Measurements from ENCODE around the gene FSIP1.

FSIP1 gene

DNA sequence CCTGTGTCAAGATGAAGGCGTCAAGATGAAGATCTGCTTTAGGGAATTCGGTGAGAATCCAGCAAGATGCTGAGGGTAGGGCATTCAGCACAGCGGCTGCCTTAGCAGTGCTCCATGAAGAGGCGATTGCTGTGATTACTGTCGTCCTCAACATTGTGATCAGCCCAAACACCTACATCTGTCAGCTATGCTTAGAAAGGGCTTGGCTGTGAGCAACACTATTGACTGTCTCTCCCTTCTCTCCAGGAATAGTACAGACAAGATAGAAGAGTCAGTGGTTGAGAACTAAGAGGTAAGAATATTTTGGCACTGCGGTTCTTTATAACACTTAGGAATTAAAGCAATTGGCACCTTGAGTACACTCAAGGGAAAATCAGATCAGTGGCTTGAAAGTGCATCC, 110.5 kb downstream of the FSIP1 start:
- no peak for DNase-seq

DNA sequence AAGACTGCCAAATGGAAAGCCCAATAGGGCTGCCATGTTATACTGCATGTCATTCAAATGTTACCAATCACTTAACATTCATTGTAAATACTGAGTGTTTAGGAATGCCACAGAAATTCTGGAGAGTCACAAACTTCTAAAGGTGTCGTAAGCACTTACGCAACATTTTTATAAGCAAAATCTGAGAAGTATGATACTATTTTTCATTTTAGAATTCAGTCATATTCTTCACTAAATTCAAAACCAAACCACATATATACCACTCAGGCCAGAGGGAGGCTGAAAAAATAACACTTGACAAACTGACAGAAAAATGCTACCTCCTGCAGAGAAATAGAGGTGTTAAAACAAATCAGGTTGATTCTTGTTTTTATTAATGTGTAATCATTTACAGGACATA, 112.0 kb downstream of the FSIP1 start:
- DNase-seq = no peak

DNA sequence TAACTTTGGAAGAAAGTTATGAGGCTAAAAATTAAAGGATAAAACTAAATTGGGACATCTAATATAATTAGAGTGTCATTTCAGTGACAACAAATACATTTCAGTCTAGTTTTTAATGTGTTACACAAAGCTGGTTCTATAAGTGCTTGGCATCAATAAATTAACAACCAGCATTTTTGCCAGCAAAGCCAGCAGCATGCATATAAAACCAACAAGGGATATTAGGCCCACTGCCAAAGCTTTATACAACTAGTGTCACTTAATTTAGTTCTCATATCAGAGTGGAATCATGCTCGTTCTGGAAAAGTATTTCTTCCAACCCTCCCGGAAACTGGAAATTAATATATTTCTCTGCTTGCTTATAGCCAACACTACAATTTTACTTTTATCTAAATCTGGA, 113.0 kb downstream of the FSIP1 start:
- no peak for DNase-seq

DNA sequence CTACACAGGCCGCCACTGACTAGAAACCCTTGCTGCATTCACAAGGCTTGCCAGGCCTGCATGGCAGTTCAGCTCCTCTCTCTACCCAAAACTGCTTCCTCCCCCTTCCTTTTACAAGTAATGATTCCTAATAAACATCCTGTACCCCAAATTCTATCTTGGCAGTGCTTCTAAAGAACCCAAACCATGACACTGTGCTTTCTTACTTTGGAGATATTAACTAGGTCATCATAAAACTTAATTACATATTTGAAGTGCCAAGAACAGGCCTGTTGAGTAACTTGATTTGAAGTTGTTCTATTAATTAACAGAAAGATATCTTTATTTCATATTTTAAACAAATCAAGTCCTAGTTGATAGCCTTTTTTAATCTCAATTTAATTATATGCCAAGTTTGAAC, 113.4 kb downstream of the FSIP1 start:
- DNase-seq = no peak

DNA sequence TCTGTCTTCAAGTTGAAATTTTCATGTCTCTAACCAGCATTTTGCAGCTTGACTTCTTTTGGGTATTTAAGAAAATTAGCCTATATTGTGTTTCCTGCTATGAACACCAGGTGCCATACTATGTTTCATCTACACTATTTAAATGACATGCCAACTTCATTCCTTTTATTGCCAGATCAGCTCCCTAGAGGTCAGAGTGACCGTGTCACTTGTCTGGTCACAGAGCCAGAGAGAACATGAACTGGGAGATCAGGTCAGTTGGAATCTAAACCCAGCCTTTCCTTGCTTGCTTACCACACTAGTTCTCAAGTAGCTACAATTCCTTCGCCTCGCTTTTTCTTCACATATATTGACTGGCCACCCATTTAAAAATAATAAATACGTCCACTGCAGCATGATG, 114.2 kb downstream of the FSIP1 start:
- DNase-seq = no peak

DNA sequence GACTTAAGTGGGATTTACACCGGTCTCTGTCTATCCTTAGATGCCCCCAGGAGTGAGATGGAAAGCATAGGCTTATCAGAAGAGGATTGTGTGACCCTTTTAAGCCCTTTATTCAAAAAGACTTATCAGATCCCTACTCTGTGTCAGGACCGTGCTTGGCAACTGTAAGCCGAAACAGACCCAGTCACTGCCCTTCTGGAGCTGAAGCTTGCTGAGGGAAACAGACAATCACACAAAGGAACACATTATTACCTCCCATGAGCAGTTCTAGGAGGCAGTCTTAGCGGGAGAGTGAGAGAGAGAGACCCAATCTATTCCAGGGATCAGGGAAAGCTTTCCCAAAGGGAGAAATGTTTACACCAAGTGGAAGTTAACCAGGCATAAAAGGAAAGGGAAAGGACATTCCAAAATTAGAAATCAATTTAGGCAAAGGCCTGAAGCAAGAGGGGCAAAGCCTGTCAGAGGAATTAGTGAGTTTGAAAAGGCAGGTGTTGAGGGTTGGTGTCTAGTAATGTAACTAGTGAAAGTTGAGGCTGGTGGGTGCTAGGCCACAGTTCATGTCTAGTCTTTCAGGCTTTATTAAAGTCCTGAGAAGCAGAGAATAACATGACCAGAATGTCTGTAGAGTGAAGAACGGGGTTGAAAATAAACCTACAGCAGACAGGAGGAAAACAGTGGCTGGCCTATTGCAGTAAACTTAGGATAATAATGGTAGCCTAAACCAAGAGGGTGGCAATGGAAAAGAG, 115.1 kb downstream of the FSIP1 start:
- DNase-seq = no peak

DNA sequence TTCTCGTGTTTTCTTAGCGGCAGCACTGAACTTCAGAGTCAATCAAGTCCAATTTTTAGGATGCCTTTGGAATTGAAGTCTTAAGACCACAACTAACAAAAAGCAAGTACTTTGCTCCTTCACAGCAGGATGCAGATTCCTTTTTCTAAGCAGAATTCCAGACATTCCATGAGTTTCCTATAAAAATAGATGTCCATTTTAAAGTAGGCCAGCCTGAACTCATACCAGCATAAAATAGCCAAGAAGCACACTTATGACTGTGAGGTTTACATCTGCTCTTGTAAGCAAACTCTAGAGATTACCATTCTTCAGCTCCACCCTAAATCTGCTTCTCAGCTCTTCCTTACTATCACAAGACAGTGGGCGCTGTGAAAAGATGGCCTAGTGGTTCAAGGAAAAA, 116.0 kb downstream of the FSIP1 start:
- DNase-seq = no peak

DNA sequence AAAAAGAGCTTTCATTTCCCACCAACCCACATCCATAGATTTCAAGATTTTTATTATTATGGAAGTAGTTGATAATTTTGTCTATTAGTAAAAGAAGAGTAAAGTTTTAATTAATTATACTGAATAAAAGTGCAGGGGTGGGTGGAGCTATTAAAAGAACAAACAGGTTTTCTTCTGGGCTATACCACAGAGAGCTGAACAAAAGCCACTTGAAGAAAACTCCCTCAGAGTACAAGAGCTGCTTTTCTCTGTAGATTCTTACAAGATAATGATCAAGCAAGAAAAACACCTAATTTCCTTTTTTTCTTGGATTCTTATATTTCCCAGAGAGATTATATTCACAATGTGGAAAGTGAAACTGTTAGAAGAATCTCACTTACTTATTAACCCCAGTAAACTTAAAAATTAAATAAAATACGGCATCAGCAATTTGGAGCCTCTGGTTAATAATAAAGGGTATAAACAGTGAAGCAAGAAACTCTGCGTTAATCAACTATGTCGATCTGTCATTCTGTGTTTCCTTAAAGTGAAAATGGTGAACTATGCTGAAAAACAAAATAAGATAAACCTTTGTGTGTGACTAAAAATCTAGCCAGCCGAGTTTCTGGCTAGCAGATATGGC, 116.9 kb downstream of the FSIP1 start:
- DNase-seq = no peak

DNA sequence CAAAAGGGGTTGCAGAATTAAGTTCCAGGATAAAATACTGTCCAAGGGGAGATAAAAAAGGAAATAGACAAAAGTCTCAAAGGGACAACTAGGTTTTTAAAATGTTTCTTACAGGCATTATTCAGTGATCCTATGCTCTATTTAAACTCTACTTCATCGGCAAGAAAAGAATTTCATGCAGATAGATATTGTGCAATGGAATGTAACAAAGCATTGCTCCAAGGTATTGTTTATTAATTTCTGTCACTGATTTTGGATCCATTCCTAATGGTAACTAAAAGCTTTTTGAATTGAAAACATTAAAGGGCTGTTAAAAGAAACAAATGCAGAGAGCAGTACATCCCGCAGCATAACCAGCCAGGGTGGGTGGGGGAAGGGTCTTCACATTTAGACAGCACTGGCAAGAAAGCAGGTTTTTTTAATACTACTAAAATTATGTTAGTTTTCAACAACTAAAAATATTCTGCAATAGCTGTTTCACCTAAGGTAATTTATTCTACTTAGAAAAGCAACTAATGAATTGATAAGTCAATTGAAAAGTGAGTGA, 118.9 kb downstream of the FSIP1 start:
- DNase-seq = no peak

DNA sequence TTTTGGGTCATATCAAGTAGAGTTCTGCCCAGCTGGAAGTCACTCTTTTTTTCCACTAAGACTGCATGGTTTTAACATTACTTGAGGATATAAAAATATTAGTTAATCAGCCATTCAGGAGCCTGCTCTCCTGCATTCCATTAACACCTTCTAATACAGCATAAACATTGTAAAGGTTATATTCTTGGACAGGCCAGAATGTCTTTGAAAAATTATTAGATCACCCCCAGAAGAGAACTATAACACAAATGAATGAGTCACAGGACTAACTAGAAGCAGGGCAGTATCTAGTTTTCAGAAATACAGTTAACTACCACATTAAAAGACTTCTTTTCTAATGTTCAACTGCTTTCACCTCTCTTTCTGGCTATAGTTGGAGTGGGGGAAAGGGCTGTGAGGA, 120.9 kb downstream of the FSIP1 start:
- DNase-seq = no peak

DNA sequence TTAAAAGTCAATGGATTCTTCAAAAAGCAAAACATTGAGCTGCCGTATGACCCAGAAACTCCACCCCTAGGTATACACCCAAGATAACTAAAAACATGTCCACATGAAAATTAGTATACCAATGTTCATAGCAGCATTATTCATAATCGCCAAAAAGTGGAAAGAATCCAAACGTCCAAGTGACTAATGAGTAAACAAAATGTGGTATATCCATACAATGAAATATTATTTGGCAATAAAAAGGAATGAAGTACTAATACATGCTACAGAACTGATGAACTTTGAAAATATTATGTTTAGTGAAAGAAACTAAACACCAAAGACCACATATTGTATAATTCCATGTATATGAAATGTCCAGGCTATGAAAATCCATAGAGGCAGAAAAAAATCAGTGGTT, 123.9 kb downstream of the FSIP1 start:
- no peak for DNase-seq

DNA sequence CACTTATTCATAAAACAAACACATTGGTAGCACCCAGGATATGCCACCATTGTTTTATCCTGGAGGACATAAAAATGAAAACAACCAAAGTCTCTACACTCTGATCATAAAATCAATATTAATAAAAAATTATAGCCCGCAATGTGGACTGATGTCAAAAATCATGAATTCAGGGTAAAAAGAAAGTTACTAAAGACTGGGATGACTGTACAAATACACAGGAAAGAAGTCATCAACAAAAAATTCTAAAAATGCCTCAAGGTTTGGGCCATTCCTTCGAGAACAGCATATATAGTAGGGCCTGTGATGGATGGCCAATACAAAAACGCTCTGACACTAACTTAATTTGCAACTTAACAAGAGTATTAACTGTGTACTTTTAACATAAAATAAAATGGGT, 125.0 kb downstream of the FSIP1 start:
- DNase-seq = no peak

DNA sequence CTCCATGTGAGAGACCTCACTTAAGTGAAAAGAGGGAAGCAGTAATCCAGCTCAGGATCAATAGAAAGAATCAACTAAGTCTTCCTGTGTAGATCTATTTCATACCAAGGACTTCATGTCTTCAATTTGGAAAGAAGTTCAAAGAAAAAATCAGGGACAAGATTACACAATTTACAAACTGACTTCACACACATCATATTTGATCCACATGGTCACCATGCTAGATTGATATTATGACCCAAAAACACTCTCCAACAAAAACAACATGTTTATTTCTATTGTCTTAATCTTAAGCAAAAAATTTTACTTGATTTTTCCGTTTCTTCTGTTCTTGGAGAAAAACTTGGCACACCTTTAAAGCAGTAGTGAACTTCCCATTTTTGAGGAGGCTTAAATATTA, 125.5 kb downstream of the FSIP1 start:
- no peak for DNase-seq

DNA sequence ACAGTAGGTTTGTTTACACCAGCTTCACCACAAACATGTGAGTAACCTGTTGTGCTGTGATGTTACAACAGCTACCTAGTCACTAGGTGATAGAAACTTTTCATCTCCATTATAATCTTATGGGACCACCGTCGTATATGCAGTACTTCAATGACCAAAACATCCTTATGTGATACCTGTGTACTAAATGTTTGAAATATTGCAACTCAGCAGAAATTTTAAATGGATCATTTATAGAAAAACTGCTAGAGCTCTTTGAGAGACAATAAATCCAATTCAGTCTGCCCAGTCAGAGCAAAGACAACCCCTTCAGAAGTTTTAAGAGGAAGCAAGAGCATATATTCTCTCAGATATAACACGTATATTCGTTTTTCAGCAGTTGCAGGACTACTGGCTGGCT, 128.3 kb downstream of the FSIP1 start:
- no peak for DNase-seq

DNA sequence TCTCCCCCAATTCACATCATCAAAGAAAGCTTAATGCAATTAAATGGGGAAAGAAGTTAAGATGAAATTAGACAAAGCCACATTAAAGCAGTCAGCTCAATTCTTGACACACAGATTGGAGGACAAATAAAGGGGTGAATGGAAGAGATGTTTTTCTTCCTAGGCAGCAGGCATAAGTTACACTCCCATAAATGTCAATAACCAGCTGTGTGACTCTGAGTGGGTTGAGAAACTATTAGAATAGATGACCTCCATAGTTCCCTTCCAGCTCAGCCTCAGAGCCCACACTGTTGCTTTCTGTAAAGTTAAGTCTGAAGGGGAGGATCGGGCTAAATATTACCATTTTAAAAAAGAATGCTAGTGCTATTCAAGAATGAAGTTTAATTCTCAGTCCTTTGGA, 130.8 kb downstream of the FSIP1 start:
- DNase-seq = no peak

DNA sequence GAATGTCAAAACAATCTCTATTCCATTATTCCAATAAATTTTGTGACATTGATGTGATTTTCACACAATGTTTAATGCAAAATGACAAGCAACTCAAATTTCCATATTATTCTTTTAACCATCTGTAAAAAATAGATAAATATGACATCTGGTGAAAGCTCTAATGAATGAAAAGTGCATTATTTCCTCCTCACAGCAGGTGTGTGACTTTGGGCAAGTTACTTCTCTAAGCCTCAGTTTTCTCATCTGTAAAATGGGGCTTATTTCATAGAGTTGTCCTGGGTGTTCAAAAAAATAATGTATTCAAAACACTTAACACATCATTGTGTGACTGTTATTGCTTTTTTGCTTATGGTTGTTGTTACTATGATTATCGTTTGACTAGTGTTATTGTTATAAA, 131.3 kb downstream of the FSIP1 start:
- DNase-seq = no peak

DNA sequence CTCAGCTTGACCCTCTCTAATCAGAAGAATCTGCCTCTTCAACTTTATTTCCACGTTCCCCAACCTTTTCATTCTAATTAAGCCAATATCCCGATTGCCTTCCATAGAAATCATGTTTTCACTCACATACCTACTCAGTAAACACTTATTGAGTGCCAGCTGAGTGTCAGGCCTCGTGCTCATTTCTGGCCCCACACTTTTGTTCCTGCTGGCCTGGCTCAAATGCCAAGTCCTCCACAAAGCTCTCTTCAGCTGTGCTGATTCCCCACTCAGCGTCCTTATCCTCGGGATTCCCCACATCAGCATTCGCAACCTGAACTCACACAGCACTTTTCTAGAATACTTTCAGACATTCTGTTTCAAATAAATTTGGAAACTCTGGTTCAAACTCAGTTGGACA, 132.9 kb downstream of the FSIP1 start:
- DNase-seq = no peak

DNA sequence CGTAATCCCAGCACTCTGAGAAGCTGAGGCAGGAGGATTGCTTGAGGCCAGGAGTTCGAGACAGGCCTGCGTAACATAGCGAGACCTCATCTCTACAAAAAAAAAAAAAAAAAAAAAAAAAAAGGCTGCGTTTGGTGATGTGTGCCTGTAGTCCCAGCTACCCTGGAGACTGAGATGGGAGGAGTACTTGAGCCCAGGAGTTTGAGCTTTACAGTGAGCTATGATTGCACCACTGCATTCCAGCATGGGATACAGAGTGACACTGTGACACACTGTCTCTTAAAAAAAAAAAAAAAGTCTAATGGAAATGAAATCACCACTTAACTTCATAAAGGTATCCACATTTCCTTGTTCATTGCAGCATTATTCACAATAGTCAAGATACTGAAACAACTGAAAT, 136.2 kb downstream of the FSIP1 start:
- no peak for DNase-seq

DNA sequence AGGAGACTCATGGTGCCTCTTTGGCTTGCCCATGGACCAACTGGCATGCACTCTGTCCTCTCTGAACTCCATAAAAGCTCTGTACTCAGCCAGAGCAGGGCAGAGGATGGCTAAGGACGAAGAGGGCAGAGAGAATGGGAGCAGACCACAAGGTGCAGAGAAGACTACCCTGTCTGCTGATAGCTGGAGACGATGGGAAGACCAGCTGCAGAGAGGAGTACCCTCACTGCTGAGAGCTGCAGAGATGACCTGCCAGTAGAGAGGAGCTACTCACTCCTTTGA, 136.7 kb downstream of the FSIP1 start:
- no peak for DNase-seq

DNA sequence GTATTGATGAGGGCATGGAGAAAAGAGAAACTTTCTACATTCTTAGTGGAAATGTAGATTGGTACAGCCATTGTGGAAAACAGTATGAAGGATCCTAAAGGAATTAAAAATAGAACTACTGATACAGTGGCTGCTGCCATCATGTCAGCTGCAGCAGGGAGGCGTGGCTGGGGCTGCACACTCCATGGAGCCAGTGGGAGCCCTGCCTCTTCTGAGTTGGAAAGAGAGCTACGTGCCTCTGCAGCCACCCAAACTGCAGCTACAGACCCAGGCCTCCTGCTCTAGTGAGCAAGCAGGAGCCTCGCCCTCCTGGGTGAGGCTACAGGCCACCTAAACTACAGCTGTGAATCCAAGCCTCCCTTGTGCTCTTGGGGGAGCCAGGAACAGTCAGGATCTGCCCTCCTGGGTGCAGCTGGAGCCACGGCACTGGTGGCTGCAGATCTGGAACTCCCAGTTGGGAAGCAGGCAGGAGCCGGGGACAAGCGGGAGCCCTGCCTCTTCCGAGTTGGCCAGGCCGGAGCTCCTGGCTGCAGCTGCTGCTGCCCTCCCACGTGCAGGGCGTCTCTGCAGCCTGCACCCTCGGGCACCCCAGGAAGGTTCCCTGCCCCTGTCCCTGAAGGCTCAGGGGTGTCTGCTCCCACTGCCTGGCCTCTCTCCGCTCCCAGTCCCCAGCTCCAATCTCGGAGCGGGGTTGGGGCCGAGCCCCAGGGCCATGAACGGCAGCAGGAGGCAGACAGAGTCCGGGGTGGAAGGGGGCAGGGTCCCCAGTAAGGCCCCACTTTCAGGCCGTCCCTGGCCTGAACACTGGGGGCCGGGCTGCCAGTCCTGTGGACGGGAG, 137.3 kb downstream of the FSIP1 start:
- no peak for DNase-seq

DNA sequence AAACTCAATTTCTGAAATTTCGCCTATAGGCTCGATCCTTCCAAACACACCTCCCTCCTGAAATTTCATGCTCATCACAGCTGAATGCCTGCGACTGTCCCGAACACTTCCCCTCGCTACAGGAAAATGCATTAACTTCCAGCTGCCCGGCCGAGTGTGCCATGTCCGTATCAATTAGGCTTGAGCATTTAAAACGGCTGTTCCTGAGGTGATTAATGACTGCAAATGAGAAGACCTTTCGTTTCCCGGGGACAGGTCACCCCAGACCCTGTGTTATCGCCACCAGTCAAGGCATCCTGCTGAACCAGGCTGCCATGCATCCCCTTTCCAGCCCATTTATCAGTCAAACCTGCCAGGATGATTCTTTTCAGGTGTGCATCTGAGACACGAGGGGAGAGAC, 138.5 kb downstream of the FSIP1 start:
- DNase-seq = no peak

DNA sequence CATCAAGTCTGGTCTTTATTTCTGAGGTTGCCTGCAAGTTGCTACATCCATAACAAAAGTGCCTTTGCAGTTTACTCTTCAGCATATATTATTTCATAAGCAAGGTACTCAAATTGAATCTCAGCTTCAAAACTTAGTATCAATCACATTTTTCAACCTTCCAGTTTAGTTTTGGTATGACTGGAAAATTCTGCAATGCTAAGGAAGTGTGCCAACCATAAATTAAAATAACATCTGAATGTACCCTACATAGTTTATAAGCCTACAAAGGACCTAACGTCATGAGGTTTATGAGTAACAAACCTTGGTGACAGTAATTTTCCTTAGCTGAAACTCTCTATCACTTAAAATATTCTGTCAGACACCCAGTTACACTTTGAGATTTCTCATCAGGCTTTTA, 138.9 kb downstream of the FSIP1 start:
- DNase-seq = peak in 1 of 5 donors; percentile 51

DNA sequence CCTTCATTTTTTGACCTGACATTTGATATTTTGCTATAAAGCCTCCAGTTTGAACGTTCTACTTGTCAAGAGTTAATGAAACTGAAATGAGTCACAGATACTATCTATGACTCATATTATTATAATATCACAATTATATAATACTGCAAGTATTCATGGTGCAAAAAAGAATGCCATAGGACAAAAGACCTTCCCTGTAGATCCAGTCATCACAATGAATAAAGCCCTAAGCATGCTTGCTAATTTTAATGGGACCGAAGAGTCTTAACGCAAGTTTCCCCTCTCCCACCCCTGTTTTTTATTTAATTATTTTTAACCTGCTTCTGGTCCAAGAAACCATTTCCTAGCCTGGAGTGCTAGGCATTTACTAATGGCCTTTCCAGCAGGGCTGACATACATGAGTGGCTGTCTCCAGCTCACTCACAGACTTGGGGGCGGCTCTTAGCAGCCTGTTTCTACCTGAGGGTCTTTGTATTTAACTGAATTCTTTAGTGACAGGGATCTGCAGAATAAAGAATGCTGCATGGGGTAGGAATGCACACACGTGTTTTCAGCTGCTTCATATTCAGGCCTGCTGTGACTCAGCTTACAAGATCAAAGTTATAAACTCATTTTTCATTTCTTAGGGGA, 140.5 kb downstream of the FSIP1 start:
- DNase-seq = no peak

Data from T-helper 1 cell (primary cell).